SK-N-SH treated with all-trans-retinoic acid at 6 μM for 48 hours (cell line): ENCODE measurements around the gene CRHR2.

Source experiments
- ATAC-seq: fragments of 200-7000 bp; cut with Tn5 transposase; 3 replicates; pipeline ENCODE4 v1.9.1; 2020; ENCODE audit warnings: mild to moderate bottlenecking, moderate library complexity
- ARNTL ChIP-seq: fragments of 450-650 bp; formaldehyde crosslinking; IDR thresholded peaks from 2 replicates; pipeline ENCODE4 v1.5.0; 2020; ENCODE audit warnings: low read depth, mild to moderate bottlenecking, moderate library complexity, borderline replicate concordance
- BACH2 ChIP-seq: fragments of 250-450 bp; sonication (Bioruptor Pico); IDR thresholded peaks from 2 replicates; pipeline ENCODE4 v1.9.0; 2021; ENCODE audit warnings: mild to moderate bottlenecking, borderline replicate concordance
- CSDC2 ChIP-seq: fragments of 250-450 bp; sonication (Bioruptor Pico); IDR thresholded peaks from 2 replicates; pipeline ENCODE4 v1.5.0; 2020; ENCODE audit warnings: mild to moderate bottlenecking, moderate library complexity
- GLIS3 ChIP-seq: fragments of 250-450 bp; sonication (Bioruptor Pico); IDR thresholded peaks from 2 replicates; pipeline ENCODE4 v1.5.0; 2020; ENCODE audit warnings: mild to moderate bottlenecking, moderate library complexity
- PATZ1 ChIP-seq: fragments of 250-450 bp; sonication (Bioruptor Pico); IDR thresholded peaks from 2 replicates; pipeline ENCODE4 v1.8.0; 2020; ENCODE audit warnings: mild to moderate bottlenecking, moderate library complexity, borderline replicate concordance
- POU6F1 ChIP-seq: fragments of 250-450 bp; sonication (Bioruptor Pico); IDR thresholded peaks from 2 replicates; pipeline ENCODE4 v1.8.0; 2021; ENCODE audit warnings: low read depth, mild to moderate bottlenecking, moderate library complexity, borderline replicate concordance
- PPARA ChIP-seq: fragments of 250-450 bp; sonication (Bioruptor Pico); IDR thresholded peaks from 2 replicates; pipeline ENCODE4 v1.5.0; 2020; ENCODE audit warnings: mild to moderate bottlenecking, borderline replicate concordance
- TCF4 ChIP-seq: fragments of 250-450 bp; sonication (Bioruptor Pico); IDR thresholded peaks from 2 replicates; pipeline ENCODE4 v1.8.0; 2021; ENCODE audit warnings: mild to moderate bottlenecking, moderate library complexity, borderline replicate concordance
- TOX ChIP-seq: fragments of 250-450 bp; sonication (Bioruptor Pico); IDR thresholded peaks from 2 replicates; pipeline ENCODE4 v1.8.0; 2021; ENCODE audit warnings: mild to moderate bottlenecking, moderate library complexity, borderline replicate concordance
- ZC3H10 ChIP-seq: fragments of 250-450 bp; sonication (Bioruptor Pico); IDR thresholded peaks from 2 replicates; pipeline ENCODE4 v1.5.1; 2021; ENCODE audit warnings: mild to moderate bottlenecking, moderate library complexity
- ZFP3 ChIP-seq: fragments of 250-450 bp; sonication (Bioruptor Pico); IDR thresholded peaks from 2 replicates; pipeline ENCODE4 v1.5.0; 2020; ENCODE audit warnings: mild to moderate bottlenecking, moderate library complexity
- ZNF70 ChIP-seq: fragments of 450-650 bp; formaldehyde crosslinking; IDR thresholded peaks from 2 replicates; pipeline ENCODE4 v1.5.0; 2020; ENCODE audit warnings: mild to moderate bottlenecking, moderate library complexity
- TF ChIP-seq, protein P1 (sequence below): fragments of 250-450 bp; sonication (Bioruptor Pico); IDR thresholded peaks from 2 replicates; pipeline ENCODE4 v1.5.1; 2021; ENCODE audit warnings: mild to moderate bottlenecking, moderate library complexity
- TF ChIP-seq, protein P2 (sequence below): fragments of 250-450 bp; sonication (Bioruptor Pico); IDR thresholded peaks from 2 replicates; pipeline ENCODE4 v1.5.1; 2020; ENCODE audit warnings: low read depth, mild to moderate bottlenecking, moderate library complexity

The CRHR2 gene

DNA sequence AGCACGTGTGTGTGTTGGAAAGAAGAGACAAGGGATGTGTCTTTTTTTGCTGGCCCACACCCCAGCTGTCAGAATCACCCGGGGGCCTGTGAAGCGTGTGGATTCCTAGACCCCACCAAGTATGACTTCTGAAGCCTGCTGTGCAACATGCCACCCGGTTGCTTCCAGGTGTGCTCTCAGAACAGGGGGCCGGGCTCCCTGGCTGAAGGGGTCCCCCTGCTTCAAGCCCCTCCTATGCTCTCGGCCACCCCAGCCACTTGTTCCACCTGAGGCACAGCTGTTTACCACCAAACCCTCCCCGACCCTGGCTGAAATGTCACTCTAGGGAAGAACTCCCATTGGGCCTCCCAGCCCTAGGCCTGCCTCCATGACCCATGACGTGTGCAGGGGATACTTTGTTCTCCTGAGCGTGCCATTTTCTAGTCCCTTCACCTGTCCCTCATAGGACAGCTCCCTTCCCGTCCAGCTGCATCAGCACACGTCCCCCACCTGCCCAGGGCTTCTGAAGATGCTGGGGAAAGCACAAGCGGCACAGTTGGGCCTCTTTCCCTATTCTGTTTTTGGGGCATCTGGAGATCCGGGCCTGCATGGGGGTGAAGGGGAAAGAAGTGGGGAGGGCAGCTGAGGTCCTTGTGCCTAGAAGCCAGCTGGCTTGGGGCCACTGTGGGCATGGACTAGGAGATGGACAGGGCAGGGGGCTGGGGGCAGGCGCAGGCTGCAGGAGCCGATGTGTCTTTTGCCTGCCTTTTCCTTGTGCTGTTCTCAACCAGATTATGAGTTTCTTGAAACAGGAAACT is 33.3 kb downstream of the CRHR2 start:
- no peak for ATAC-seq

GRCh38 chr7:30647589-30648364 is 34.5 kb downstream of the CRHR2 start:
- TF ChIP-seq BACH2 (CRISPR knock-in tag): no peak
- TF ChIP-seq, all 23 proteins: peak for 0
- no peak; the same call in 2 of the 3 replicates for ATAC-seq

More for the DNA sequence above, 33.3 kb downstream of the CRHR2 start:
- TF ChIP-seq, protein P1, sequence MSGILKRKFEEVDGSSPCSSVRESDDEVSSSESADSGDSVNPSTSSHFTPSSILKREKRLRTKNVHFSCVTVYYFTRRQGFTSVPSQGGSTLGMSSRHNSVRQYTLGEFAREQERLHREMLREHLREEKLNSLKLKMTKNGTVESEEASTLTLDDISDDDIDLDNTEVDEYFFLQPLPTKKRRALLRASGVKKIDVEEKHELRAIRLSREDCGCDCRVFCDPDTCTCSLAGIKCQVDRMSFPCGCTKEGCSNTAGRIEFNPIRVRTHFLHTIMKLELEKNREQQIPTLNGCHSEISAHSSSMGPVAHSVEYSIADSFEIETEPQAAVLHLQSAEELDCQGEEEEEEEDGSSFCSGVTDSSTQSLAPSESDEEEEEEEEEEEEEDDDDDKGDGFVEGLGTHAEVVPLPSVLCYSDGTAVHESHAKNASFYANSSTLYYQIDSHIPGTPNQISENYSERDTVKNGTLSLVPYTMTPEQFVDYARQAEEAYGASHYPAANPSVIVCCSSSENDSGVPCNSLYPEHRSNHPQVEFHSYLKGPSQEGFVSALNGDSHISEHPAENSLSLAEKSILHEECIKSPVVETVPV (CRISPR knock-in tag): no peak
- TF ChIP-seq, all 23 proteins: peak for 0

DNA sequence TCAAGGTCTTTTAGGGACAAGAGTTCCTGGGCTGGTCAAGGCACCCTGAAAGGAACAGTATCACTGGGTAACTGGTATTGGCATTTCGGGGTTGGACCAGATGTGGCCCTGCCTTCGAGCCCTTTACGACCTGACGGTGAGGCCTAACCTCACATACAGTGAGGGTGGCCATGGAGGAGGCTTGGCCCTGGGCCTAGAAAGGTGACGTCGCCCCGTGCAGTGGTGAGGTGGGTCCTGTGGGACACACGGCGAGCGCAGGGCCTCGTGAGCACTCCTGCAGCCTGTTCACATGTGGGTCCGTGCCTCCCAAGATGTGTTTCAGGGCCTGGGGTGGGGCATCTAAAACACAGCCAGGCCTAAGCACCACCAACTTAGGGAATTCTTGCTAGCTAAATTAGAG is 36.1 kb downstream of the CRHR2 start:
- ATAC-seq: no peak
- TF ChIP-seq GLIS3 (CRISPR knock-in tag) (no peak), ZC3H10 (CRISPR knock-in tag) (no peak), PPARA (CRISPR knock-in tag) (no peak), PATZ1 (CRISPR knock-in tag) (no peak), TCF4 (CRISPR knock-in tag) (no peak), ARNTL (no peak), TOX (CRISPR knock-in tag) (no peak), ZNF70 (no peak)
- TF ChIP-seq, protein P2, sequence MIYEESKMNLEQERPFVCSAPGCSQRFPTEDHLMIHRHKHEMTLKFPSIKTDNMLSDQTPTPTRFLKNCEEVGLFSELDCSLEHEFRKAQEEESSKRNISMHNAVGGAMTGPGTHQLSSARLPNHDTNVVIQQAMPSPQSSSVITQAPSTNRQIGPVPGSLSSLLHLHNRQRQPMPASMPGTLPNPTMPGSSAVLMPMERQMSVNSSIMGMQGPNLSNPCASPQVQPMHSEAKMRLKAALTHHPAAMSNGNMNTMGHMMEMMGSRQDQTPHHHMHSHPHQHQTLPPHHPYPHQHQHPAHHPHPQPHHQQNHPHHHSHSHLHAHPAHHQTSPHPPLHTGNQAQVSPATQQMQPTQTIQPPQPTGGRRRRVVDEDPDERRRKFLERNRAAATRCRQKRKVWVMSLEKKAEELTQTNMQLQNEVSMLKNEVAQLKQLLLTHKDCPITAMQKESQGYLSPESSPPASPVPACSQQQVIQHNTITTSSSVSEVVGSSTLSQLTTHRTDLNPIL: no peak
- TF ChIP-seq, protein P1 (CRISPR knock-in tag): no peak

- TF ChIP-seq, protein P2: no peak
- TF ChIP-seq PATZ1 (CRISPR knock-in tag) (no peak), CSDC2 (CRISPR knock-in tag) (no peak), POU6F1 (CRISPR knock-in tag) (no peak), ARNTL (no peak), TOX (CRISPR knock-in tag) (no peak), ZC3H10 (CRISPR knock-in tag) (no peak), ZFP3 (CRISPR knock-in tag) (no peak), PPARA (CRISPR knock-in tag) (no peak)
- ATAC-seq: no peak
Measured at GRCh38 chr7:30645661-30646060, 36.6 kb downstream of the CRHR2 start.
